Measurements from ENCODE around the gene PSG6.
"Not testable (repeated sequence)": the region's sequence is repeated elsewhere in the genome, so short reads cannot be mapped to it uniquely, and the experiment has no call there.

The PSG6 gene

DNA sequence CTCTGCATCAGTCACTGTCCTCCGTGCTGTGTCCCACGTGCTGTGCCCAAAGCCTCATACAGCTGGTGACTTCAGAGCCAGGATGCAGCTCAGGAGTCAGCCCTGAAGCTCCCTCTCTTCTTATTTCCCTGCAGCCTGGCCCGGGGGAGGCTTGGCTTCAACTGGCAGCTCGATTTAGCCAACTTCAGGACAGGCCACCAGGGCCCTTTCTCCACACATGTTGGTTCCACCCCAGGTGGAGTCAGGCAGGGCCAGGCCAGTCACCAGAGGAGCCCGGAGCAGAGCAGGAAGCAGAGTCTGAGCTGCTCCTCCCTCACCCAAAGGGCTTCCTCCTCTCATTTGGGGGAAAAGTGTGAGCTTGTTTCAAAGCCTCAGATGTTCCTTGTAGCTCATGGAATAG, 11.5 kb downstream of the PSG6 start:
- not testable (repeated sequence) for DNase-seq

DNA sequence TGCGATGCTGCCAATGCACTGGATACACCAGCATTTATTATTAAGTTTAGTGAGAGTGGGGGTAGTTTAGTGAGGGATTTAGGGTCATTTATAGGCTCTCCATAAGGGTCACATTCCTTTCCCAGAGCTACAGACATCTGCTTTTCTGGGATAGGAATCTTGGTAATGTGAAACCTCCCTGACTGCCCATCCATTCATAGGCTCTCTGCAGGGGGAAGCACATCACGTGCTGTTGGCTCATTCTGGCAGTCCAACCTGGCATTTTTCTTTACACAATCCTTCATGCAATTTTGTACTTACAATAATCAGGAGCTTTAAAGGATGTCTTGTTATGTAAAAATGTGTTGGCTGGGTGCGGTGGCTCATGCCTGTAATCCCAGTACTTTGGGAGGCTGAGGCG, 17.1 kb downstream of the PSG6 start:
- not testable (repeated sequence) for DNase-seq

DNA sequence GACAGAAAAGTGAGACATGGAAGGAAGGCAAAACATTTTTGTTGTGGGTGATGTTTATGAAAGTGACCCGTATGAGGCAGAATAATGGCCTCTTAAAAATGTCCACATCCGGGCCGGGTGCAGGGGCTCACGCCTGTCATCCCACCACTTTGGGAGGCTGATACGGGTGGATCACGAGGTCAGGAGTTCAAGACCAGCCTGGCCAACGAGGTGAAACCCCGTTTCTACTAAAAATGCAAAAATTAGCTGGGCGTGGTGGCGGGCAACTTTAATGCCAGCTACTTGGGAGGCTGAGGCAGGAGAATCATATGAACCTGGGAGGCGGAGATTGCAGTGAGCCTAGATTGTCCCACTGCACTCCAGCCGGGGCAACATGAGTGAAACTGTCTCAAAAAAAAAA, 18.0 kb downstream of the PSG6 start:
- not testable (repeated sequence) for DNase-seq

GRCh38 chr19:42899110-42899509, 18.6 kb downstream of the PSG6 start:
- DNase-seq = not testable (repeated sequence)

GRCh38 chr19:42898656-42899055, 19.0 kb downstream of the PSG6 start:
- DNase-seq = not testable (repeated sequence)

DNA sequence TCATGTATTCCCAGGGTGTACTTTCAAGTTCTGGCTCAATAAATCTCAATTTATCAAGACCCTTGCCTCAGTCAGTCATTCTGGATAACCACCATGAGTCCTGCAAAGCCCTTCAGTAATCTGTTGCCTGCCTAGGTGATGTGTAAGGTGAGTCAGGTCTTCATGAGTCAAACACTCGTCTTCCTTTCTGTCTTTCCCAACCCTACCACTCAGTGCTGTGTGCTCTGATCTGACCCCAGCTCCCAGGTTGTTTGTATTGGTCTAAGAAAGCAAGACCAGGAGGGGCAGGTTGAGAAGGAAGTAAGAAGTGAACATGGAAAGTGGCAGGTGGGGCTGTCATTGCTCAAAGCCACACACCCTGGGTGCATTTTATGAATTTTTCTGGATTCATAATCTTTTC, 20.0 kb downstream of the PSG6 start:
- not testable (repeated sequence) for DNase-seq

- not testable (repeated sequence) for DNase-seq
Measured at GRCh38 chr19:42890446-42890845, 27.2 kb downstream of the PSG6 start.

- DNase-seq = not testable (repeated sequence)
Measured at GRCh38 chr19:42887876-42888445, 29.7 kb downstream of the PSG6 start.

- not testable (repeated sequence) for DNase-seq
Measured at GRCh38 chr19:42882730-42883129, 35.0 kb downstream of the PSG6 start.

DNA sequence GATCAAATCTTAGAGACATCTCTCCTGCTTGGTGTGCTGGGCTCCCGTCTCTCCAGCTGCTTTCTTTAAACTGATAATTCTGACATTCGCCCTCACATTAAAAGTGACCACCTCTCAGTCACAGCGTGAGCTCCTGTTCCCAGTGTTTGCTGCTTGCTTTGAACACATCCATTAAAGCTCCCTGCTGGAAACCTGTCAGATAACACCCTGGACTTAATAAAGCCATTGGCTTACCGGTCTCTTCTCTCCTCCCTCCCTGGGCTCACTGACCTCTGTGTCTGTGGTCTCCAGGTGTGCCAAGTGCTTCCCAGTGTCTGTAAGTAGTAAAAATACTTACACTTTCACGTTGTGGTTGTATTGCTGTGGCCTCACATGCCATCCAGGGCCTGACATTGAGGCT, 35.7 kb downstream of the PSG6 start:
- not testable (repeated sequence) for DNase-seq

GRCh38 chr19:42881279-42881678, 36.4 kb downstream of the PSG6 start:
- not testable (repeated sequence) for DNase-seq

DNA sequence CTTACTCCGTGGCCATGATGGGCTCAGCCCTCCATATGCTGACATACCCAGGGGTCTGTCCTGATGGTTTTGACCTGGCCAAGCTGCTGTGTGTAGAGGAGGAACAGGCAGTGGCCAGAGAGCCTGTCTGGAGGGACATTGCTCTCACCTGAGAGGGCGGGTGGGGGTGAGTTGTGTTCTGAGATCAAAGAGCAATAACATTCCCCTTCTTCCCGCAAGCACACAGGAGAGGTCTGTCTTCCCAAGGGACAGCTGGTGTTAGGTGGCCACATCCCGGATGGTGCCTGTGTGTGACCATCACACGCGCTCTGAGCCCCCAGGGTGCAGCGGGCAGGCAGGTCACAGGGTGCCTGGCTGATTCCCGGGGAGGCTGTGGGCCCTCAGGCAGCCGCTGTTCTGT, 37.1 kb downstream of the PSG6 start:
- not testable (repeated sequence) for DNase-seq

GRCh38 chr19:42879613-42880012, 38.1 kb downstream of the PSG6 start, which contains the start of gene PSG1:
Gene PSG1 (minus strand): TSS chr19:42879713. CDS start chr19:42879581, 132 bp downstream.
- DNase-seq = no peak

- not testable (repeated sequence) for DNase-seq
Measured at GRCh38 chr19:42876596-42876995, 41.1 kb downstream of the PSG6 start.

DNA sequence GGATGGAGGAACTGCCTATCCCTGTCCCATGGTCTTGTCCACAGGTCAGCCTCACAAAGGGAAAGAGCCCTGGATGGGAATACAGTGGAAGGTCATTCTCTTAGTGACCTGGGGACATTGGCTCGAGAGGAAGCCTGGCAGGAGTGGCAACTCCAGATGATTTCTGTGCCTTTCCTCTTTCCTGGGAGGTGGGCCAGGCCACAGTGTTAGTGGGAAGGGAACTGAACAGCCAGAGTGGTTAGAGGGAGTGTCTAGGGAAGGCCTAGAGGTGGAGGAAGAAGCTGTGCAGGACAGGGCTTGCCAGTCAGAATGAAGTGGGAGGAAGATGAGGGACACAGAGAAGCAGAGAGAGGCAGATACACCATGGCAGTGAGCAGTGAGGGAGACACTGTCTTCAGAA, 41.8 kb downstream of the PSG6 start:
- DNase-seq = not testable (repeated sequence)

- not testable (repeated sequence) for DNase-seq
Measured at GRCh38 chr19:42874901-42875813, 42.5 kb downstream of the PSG6 start.

- not testable (repeated sequence) for DNase-seq
Measured at GRCh38 chr19:42874136-42874535, 43.6 kb downstream of the PSG6 start.

- DNase-seq = no peak
Measured at GRCh38 chr19:42872608-42873007, 45.1 kb downstream of the PSG6 start.

DNA sequence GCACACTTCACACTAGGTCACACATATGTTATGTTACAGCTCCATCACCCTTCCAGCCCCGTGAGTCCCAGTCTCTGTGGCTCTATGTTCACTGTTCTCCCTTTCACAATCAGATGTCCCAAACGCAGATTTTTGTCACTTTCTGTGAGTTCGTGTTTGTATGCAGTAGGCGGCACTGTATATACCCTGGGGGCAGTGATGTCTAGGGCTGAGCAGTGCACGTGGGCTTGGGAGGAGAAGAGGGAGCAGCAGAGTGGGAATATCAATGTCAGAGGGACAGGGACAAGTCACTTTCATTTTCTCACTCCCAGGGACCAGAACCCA, 60.2 kb downstream of the PSG6 start:
- no peak for DNase-seq

DNA sequence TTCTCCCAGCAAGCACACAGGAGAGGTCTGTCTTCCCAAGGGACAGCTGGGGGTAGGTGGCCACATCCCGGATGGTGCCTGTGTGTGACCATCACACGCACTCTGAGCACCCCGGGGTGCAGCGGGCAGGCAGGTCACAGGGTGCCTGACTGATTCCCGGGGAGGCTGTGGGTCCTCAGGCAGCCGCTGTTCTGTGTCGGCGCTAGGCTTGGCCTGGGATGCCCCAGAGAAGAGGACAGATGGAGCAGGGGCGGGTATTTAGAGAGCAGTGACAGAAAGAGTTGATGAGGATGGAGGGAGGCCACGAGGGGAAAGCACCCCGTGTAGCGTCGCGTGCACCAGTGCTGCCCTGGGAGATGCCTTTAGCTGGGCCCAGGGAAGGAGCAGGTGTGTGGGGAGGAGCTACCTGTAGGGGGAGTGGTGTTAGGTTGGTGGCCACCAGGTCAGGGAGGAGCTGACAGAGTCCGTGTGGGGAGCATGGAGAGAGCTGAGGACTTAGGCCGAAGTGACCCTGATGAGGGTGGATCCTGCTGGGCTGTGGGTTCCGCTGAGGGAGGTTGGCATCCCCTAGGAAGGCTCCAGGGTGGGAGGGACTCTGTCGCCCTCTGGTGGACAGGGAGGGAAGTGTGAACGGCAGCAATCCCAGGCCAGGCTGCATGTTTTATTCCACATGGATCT, 60.7 kb downstream of the PSG6 start:
- not testable (repeated sequence) for DNase-seq

GRCh38 chr19:42854745-42855144, 62.9 kb downstream of the PSG6 start:
- not testable (repeated sequence) for DNase-seq

DNA sequence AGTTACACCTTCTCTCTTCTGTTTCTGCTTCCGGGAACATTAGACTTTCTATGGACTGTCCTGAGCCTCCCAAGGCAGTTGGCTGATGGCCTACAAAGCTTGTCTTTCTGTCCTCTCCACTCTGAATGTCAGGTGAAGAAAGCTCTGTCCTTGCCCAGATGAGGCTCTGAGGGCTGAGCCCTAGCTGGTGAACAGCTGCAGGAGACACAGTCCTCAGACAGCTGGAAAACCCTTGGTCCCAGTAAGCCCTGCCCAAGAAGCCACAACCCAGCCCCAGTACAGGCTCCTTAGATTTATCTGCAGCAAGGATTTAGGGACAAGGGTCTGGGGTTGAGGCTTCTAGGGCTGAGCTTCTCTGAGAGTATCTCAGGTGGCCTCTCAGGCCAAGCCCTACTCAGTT, 64.5 kb downstream of the PSG6 start:
- not testable (repeated sequence) for DNase-seq

DNA sequence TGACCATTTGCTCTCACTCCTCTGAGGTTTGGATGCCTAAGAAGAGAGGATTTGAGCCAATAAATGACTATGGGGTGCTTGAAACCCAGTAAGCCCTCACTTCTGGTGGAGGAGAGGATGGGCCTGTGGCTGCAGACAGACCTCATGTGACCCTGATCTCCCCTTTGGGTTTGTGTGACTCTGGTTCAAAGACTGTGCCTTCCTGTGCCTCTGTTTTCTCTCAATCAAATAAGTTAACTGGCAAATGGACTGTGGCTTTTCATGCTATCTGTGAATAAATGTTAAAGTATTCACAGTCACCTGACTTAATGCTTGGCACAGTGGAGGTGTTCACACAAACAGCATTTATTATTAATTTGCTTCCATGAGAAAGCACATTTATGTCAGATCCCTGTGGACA, 64.9 kb downstream of the PSG6 start:
- DNase-seq = not testable (repeated sequence)

Data from activated T-cell treated with anti-CD3 and anti-CD28 coated beads, Interleukin-2, amount 50 U/mL, for 1 hour (primary cell).